ENCODE results near the gene LRRC1.

Gene LRRC1

DNA sequence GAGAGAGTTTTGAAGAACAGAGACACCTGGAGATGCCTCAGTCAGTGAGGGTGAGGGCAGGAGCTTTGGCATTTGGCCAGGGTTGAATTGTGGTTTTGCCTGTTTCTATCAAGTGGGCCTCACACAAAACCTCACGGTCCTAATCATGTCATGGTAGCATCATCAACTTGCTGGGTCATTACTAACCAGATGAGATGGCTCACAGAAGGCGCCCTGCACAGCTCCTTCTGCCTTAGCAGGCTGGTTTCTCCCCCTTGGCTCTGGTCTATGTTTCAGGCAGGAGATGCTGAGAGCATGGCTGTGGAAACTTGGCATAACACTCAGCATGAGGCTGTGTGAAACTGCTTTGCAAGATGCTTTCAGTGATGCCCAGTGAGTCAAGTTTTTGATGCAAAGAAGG lies 99.3 kb downstream of the LRRC1 start:
- peaks cover 13% of the 10 kb centered on the region for H3K4me1 ChIP-seq
- no peaks in the 10 kb centered on the region for H3K27me3 ChIP-seq
- peaks cover 24% of the 10 kb centered on the region for H3K9me3 ChIP-seq
- H4K20me1 ChIP-seq = no peaks in the 10 kb centered on the region
- H3K4me3 ChIP-seq = no peak overlapping the region
- H3K9ac ChIP-seq = no peak overlapping the region
- no peak overlapping the region for H3K27ac ChIP-seq
- no peak for TF ChIP-seq Cebpa-rat (IDR thresholded peaks at IDR 0.05)
- peaks cover 17% of the 10 kb centered on the region for H3K36me3 ChIP-seq
- peak overlapping the region; percentile 58 for H3K4me2 ChIP-seq

DNA sequence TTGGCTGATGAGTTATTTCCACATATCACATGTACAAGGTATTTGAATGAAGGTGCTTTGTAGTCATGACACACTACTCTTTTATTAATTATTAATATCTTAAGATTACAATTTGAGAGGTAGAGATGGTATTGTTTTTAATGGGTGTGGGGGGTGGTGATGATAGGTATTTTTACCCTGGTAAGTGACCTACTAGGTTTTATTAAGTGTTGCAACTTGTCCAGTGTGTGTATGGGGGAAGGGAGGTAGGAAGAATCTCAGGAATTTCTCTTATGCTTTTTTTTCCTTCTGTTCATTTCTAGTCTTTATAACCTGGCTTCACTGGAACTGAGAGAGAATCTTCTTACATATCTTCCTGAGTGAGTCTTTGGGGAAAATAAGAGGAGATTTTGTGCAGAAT lies 101.4 kb downstream of the LRRC1 start:
- Histone ChIP-seq H4K20me1 (no peaks in the 10 kb centered on the region), H3K9me3 (peaks cover 24% of the 10 kb centered on the region), H3K27me3 (no peaks in the 10 kb centered on the region), H3K4me2 (no peak overlapping the region), H3K27ac (no peak overlapping the region), H3K4me3 (no peak overlapping the region), H3K4me1 (peaks cover 13% of the 10 kb centered on the region), H3K36me3 (peaks cover 35% of the 10 kb centered on the region), H3K9ac (no peak overlapping the region)
- TF ChIP-seq Cebpa-rat (IDR thresholded peaks at IDR 0.05) = no peak

DNA sequence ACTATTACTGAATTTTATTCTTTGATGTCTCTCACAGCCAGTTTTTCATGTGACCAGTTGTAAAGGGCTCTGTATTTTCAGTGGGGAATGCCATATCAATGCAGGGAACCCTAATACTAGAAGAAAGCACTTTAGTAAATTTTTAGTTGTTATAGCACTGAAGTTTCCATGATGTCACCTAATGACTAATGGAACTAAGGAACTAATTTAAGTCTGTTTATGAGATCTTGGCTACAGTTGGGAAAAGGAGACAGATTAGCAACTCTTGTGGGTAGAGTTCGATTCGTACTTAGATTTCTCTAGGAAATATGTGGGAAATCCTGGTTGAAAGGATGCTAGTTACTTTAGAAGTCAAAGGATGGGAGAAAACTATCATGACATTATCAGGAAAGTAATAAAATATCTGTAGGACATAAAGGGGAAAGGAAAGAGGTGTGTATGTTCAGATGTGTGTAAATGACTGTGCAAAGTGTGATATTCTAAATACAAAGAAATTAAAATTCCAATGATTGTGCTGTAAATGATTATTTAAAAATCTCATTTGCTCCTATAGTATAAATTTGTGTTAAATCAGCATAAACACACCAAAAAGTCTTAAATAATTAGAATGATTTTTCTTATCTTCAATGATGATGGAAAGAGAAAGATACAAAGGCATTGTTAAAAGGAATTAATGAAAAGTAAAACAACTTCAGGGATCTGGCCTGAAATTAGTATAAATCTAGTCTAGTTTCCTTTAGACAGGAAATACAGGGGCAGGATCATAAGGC lies 103.4 kb downstream of the LRRC1 start:
- H3K27me3 ChIP-seq = no peaks in the 10 kb centered on the region
- H3K4me3 ChIP-seq = no peak overlapping the region
- no peak overlapping the region for H3K27ac ChIP-seq
- no peaks in the 10 kb centered on the region for H4K20me1 ChIP-seq
- TF ChIP-seq Cebpa-rat (IDR thresholded peaks at IDR 0.05) = no peak
- peaks cover 45% of the 10 kb centered on the region for H3K36me3 ChIP-seq
- peaks cover 13% of the 10 kb centered on the region for H3K4me1 ChIP-seq
- H3K4me2 ChIP-seq = no peak overlapping the region
- peaks cover 24% of the 10 kb centered on the region for H3K9me3 ChIP-seq
- no peak overlapping the region for H3K9ac ChIP-seq

DNA sequence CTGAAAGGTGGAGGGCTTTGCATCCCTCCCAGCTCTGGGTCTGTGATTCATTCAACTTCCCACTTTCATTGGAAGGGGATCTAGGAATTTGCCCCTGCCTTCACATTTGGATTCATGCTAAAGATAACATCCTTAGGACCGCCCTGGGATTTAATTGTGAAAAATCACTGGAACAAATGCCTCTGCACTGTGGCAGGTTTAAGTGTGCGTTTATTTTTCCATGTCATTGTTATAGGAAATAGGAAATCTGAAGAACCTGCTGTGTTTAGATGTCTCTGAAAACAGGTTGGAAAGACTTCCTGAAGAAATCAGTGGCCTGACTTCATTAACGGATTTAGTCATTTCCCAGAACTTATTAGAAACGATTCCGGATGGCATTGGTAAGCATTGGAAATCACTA lies 104.7 kb downstream of the LRRC1 start:
- Histone ChIP-seq H3K4me3 (no peak overlapping the region), H3K27ac (no peak overlapping the region), H3K4me2 (no peak overlapping the region), H3K27me3 (no peaks in the 10 kb centered on the region), H3K9ac (no peak overlapping the region), H3K36me3 (peaks cover 55% of the 10 kb centered on the region), H3K9me3 (peaks cover 24% of the 10 kb centered on the region), H3K4me1 (peaks cover 4% of the 10 kb centered on the region), H4K20me1 (no peaks in the 10 kb centered on the region)
- no peak for TF ChIP-seq Cebpa-rat (IDR thresholded peaks at IDR 0.05)

DNA sequence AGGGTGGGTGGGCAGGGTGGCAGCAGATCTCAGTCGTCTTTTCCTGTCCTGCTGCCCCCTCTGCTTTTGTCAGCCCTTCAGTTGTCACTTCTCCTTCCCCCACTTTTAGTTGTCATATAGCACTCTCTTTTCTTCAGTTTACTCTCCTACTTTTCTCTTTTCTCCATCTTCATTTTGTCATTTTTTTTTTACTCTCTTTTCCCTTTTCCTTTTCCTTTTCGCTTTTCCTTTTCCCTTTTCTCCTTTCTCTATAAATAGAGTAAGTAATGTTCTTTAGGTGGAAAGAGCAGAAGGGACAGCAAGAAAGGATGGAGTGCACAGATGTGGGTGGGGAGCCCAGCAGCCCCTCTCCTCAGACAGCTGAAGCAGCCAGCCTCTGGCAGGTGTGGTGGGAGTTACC lies 108.6 kb downstream of the LRRC1 start:
- Histone ChIP-seq H3K27me3 (no peaks in the 10 kb centered on the region), H3K9me3 (0 out of 2 replicates have a peak, but pooled peaks cover 2% of the 10 kb centered on the region), H3K36me3 (peaks cover 66% of the 10 kb centered on the region), H4K20me1 (no peaks in the 10 kb centered on the region), H3K4me3 (no peak overlapping the region), H3K27ac (no peak overlapping the region), H3K4me1 (peaks cover 7% of the 10 kb centered on the region; the same call in 1 of the 2 replicates), H3K4me2 (no peak overlapping the region), H3K9ac (no peak overlapping the region)
- TF ChIP-seq Cebpa-rat (IDR thresholded peaks at IDR 0.05) = no peak

DNA sequence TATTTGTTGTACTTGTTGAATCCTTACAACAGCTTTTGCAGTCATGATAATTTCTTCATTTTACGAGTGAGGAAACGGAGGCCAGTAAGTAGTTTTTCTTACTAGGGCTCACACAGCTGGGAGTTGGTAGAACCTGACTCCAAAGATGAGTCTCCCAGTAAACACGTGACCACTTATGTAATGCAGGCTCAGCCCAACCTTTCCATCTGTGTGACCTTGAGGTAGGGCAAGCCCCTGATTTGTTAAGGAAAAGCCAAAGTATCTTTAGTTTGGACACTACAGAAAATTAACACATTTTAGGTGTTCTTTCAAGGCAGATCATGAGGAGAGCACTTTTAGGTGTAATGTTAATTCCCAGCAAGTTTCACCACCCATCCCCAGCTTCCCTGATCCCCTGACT lies 111.3 kb downstream of the LRRC1 start:
- H3K36me3 ChIP-seq = peaks cover 44% of the 10 kb centered on the region
- TF ChIP-seq Cebpa-rat (IDR thresholded peaks at IDR 0.05) = no peak

DNA sequence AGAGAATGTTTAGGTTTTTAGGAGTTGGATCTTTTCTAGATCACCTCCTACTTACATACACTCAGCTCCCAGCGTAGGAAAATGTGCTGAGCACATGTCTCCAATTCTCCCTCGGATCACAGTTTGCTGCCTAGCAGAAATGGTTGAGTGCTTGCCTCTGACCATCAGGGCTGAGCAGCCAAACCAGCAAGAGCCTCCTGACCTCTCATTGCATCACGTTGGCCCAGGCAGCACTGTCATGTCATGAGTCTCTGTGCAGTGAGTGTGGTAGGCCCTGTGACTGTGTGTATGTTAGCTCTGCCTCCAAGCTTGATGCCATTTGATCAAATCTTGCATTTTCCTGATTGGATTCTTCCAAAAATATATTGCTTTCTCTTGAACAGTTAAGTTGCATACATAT lies 112.0 kb downstream of the LRRC1 start:
- no peaks in the 10 kb centered on the region for H3K27me3 ChIP-seq
- H3K36me3 ChIP-seq = peaks cover 41% of the 10 kb centered on the region
- H3K4me2 ChIP-seq = no peak overlapping the region
- no peak overlapping the region for H3K4me3 ChIP-seq
- H3K4me1 ChIP-seq = peaks cover 7% of the 10 kb centered on the region; the same call in 1 of the 2 replicates
- no peaks in the 10 kb centered on the region for H4K20me1 ChIP-seq
- TF ChIP-seq Cebpa-rat (IDR thresholded peaks at IDR 0.05) = no peak
- no peak overlapping the region for H3K27ac ChIP-seq
- 0 out of 2 replicates have a peak, but pooled peaks cover 2% of the 10 kb centered on the region for H3K9me3 ChIP-seq
- no peak overlapping the region for H3K9ac ChIP-seq

More for the DNA sequence above, 111.3 kb downstream of the LRRC1 start:
- peaks cover 7% of the 10 kb centered on the region; the same call in 1 of the 2 replicates for H3K4me1 ChIP-seq
- H3K27ac ChIP-seq = no peak overlapping the region
- H3K27me3 ChIP-seq = no peaks in the 10 kb centered on the region
- H4K20me1 ChIP-seq = no peaks in the 10 kb centered on the region
- 0 out of 2 replicates have a peak, but pooled peaks cover 2% of the 10 kb centered on the region for H3K9me3 ChIP-seq
- H3K9ac ChIP-seq = no peak overlapping the region
- H3K4me2 ChIP-seq = no peak overlapping the region
- H3K4me3 ChIP-seq = no peak overlapping the region

DNA sequence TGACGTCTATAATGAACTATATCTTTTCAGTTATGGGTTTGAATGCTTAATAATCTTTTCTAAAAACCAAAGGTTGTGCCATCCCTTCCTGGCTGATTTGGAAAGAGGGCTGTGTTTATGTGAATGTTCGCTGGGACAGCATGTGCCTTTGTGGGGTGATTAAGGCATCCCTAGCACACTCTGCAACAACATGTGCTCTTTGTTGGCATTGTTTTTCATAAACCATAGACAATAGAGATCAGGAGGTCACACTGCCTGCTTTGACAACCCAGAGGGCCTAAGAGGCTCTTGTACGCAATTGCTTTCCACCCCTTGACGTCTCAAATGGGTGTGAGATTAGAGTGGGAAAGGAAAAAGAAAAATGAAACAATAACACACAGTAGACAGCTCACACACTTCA lies 116.0 kb downstream of the LRRC1 start:
- Histone ChIP-seq H3K4me2 (no peak overlapping the region), H4K20me1 (no peaks in the 10 kb centered on the region), H3K4me1 (peaks cover 14% of the 10 kb centered on the region), H3K27me3 (no peaks in the 10 kb centered on the region), H3K27ac (no peak overlapping the region), H3K36me3 (peaks cover 24% of the 10 kb centered on the region), H3K9ac (no peak overlapping the region), H3K4me3 (no peak overlapping the region), H3K9me3 (no peaks in the 10 kb centered on the region)
- TF ChIP-seq Cebpa-rat (IDR thresholded peaks at IDR 0.05) = no peak

DNA sequence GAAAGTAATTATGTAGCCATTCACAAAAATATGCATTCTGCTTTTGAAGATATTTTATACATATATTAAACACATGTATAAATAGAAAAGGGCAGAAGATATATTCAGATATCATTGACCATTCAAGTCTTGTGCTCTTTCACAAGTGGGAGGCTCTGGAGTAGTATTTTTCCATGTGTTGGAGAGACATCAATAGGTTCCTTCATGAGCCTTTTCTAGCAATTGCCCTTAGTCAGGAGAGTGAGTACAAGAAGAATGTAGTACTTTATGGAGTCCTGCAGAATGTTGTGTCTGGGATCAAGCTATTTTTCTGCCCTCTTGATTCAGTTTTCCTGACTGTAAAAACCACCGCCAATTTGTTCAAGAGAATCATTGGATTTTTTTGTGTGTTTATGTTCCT lies 117.9 kb downstream of the LRRC1 start:
- Histone ChIP-seq H3K27ac (no peak overlapping the region), H3K27me3 (no peaks in the 10 kb centered on the region), H3K4me3 (no peak overlapping the region), H3K9me3 (no peaks in the 10 kb centered on the region), H3K9ac (no peak overlapping the region), H4K20me1 (no peaks in the 10 kb centered on the region), H3K4me1 (peaks cover 32% of the 10 kb centered on the region), H3K36me3 (peaks cover 12% of the 10 kb centered on the region), H3K4me2 (no peak overlapping the region)
- TF ChIP-seq Cebpa-rat (IDR thresholded peaks at IDR 0.05) = no peak

DNA sequence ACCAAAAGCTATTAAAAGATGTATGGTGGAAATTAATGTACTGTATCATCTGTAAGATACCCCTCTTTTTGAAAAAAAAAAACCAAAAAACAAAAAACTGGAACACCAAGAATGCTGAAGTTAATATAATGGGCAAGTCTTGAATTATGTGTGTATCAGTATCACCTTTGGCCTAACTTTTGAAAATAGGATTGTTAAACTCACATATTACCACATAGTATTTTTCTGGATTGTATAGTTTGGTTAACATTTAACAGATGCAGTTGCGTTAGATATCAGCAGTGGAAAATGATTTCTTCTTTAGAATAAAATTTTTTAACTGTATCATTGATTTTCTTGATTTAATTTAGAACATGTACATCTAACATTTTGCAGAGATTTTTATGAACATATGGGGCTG lies 118.5 kb downstream of the LRRC1 start:
- H3K9me3 ChIP-seq = no peaks in the 10 kb centered on the region
- H3K9ac ChIP-seq = no peak overlapping the region
- H4K20me1 ChIP-seq = no peaks in the 10 kb centered on the region
- H3K36me3 ChIP-seq = peaks cover 12% of the 10 kb centered on the region
- no peaks in the 10 kb centered on the region for H3K27me3 ChIP-seq
- no peak overlapping the region for H3K4me3 ChIP-seq
- peaks cover 38% of the 10 kb centered on the region for H3K4me1 ChIP-seq
- no peak for TF ChIP-seq Cebpa-rat (IDR thresholded peaks at IDR 0.05)
- no peak overlapping the region for H3K4me2 ChIP-seq
- no peak overlapping the region for H3K27ac ChIP-seq
